Loucy (cell line): Measurements from ENCODE around the gene FBRS.
"Not testable (repeated sequence)": the region's sequence is repeated elsewhere in the genome, so short reads cannot be mapped to it uniquely, and the experiment has no call there.

Source experiments
- H2AFZ ChIP-seq: fragments of 200-600 bp; sonication (generic); 2 replicates; pipeline ENCODE4 v1.6.0; 2016; ENCODE audit warnings: antibody characterized with exemption, mild to moderate bottlenecking, low read length, moderate library complexity
- H3F3A ChIP-seq: fragments of 200-600 bp; 2 replicates; pipeline ENCODE4 v1.6.0; 2016; ENCODE audit warnings: antibody characterized with exemption, low read depth, mild to moderate bottlenecking
- H3K27me3 ChIP-seq: fragments of 200-600 bp; sonication (generic); 2 replicates; pipeline ENCODE4 v1.6.1; 2014; ENCODE audit warnings: low read length, mild to moderate bottlenecking; ENCODE audit not compliant: insufficient read depth, poor library complexity, severe bottlenecking
- H3K36me3 ChIP-seq: fragments of 200-600 bp; sonication (generic); 2 replicates; pipeline ENCODE4 v1.6.1; 2016; ENCODE audit warnings: low read length; ENCODE audit not compliant: insufficient read depth
- H3K4me1 ChIP-seq: fragments of 200-600 bp; sonication (generic); 2 replicates; pipeline ENCODE4 v1.5.1; 2014; ENCODE audit warnings: low read length, mild to moderate bottlenecking; ENCODE audit not compliant: insufficient read depth, poor library complexity, severe bottlenecking
- H3K4me2 ChIP-seq: fragments of 200-600 bp; sonication (generic); 2 replicates; pipeline ENCODE4 v1.6.0; 2014; ENCODE audit warnings: antibody characterized with exemption, low read length, low read depth, mild to moderate bottlenecking; ENCODE audit not compliant: poor library complexity, severe bottlenecking
- H3K4me3 ChIP-seq: fragments of 200-600 bp; sonication (generic); 2 replicates; pipeline ENCODE4 v1.5.1; 2014; ENCODE audit warnings: low read length, mild to moderate bottlenecking, mixed read lengths; ENCODE audit not compliant: poor library complexity, severe bottlenecking
- H3K79me2 ChIP-seq: fragments of 200-600 bp; sonication (generic); 2 replicates; pipeline ENCODE4 v1.6.1; 2014; ENCODE audit warnings: low read length; ENCODE audit not compliant: insufficient read depth
- H3K9ac ChIP-seq: fragments of 200-600 bp; sonication (generic); 2 replicates; pipeline ENCODE4 v1.6.0; 2014; ENCODE audit warnings: mild to moderate bottlenecking, low read depth, low read length, moderate library complexity; ENCODE audit not compliant: poor library complexity, severe bottlenecking
- H3K9me2 ChIP-seq: fragments of 200-600 bp; sonication (generic); replicated peaks from 2 replicates; pipeline ENCODE4 v1.6.1; 2016; ENCODE audit warnings: low read depth, low read length, mixed read lengths
- H3K9me3 ChIP-seq: fragments of 200-600 bp; sonication (generic); 2 replicates; pipeline ENCODE4 v1.6.1; 2014; ENCODE audit warnings: mild to moderate bottlenecking, antibody characterized with exemption, low read length, low read depth; ENCODE audit not compliant: insufficient read depth
- H4K20me1 ChIP-seq: fragments of 200-600 bp; sonication (generic); 2 replicates; pipeline ENCODE4 v1.6.0; 2014; ENCODE audit warnings: antibody characterized with exemption, low read length, mild to moderate bottlenecking; ENCODE audit not compliant: insufficient read depth, poor library complexity, severe bottlenecking
- EZH2phosphoT487 ChIP-seq: fragments of 200-600 bp; IDR thresholded peaks from 2 replicates; pipeline ENCODE4 v1.6.1; 2018; ENCODE audit warnings: antibody characterized with exemption, mild to moderate bottlenecking, moderate library complexity, borderline replicate concordance
- TF ChIP-seq, protein P1 (sequence below): fragments of 200-600 bp; sonication (generic); conservative IDR thresholded peaks from 2 replicates; pipeline ENCODE4 v1.5.1; 2014; ENCODE audit warnings: mild to moderate bottlenecking, antibody characterized with exemption, low read length

The FBRS gene

GRCh38 chr16:30692396-30693064, 34.3 kb downstream of the FBRS start:
- Histone ChIP-seq H4K20me1 (no peaks in the 10 kb centered on the region), H3K9me2 (no peaks in the 10 kb centered on the region), H3F3A (no peaks in the 10 kb centered on the region), H2AFZ (no peak overlapping the region), H3K9me3 (no peaks in the 10 kb centered on the region), H3K79me2 (peaks cover 5% of the 10 kb centered on the region; the same call in 1 of the 2 replicates), H3K9ac (no peak overlapping the region), H3K4me2 (no peak overlapping the region), H3K36me3 (no peaks in the 10 kb centered on the region), H3K27me3 (no peaks in the 10 kb centered on the region), H3K4me1 (peaks cover 11% of the 10 kb centered on the region), H3K4me3 (no peak overlapping the region)
- TF ChIP-seq, protein P1, sequence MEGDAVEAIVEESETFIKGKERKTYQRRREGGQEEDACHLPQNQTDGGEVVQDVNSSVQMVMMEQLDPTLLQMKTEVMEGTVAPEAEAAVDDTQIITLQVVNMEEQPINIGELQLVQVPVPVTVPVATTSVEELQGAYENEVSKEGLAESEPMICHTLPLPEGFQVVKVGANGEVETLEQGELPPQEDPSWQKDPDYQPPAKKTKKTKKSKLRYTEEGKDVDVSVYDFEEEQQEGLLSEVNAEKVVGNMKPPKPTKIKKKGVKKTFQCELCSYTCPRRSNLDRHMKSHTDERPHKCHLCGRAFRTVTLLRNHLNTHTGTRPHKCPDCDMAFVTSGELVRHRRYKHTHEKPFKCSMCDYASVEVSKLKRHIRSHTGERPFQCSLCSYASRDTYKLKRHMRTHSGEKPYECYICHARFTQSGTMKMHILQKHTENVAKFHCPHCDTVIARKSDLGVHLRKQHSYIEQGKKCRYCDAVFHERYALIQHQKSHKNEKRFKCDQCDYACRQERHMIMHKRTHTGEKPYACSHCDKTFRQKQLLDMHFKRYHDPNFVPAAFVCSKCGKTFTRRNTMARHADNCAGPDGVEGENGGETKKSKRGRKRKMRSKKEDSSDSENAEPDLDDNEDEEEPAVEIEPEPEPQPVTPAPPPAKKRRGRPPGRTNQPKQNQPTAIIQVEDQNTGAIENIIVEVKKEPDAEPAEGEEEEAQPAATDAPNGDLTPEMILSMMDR = no peak
- no peak for TF ChIP-seq EZH2phosphoT487

DNA sequence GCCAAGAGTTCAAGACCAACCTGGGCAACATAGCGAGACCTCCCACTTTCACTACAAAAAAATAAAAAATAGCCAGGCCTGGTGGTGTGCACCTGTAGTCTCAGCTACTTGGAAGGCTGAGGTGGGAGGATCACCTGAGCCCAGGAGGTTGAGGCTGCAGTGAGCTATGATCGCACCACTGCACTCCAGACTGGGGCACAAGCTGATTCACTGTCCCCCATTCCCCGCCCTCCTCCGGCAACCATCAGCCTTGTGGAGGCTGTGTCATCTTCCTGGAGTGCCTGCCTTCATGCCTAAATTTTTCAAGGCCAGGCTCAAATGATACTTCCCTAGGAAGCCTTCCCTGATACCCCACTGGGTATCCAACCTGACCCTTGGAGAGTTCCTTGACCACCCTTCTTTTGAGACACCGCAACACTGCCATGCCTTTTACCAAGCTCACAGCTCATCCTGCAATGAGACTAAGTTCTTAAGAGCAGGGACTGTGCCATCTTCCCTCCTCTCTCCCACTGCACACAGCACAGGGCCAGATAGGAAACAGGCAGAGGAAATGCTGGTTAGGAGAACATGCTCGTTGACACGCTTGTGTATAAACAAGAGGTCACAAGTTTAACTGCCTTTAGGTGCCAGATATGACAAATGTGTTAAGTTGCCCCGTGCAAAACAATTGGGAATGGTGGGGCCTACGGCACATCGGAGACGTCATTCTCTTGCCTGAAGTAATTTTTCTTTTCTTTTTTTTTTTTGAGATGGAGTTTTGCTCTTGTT, 36.9 kb downstream of the FBRS start:
- Histone ChIP-seq H3K9me2 (no peaks in the 10 kb centered on the region), H3K9ac (no peak overlapping the region), H3K4me1 (peaks cover 23% of the 10 kb centered on the region), H3K9me3 (no peaks in the 10 kb centered on the region), H3K4me3 (no peak overlapping the region), H4K20me1 (peaks cover 12% of the 10 kb centered on the region), H2AFZ (no peak overlapping the region), H3K79me2 (peaks cover 21% of the 10 kb centered on the region), H3K4me2 (no peak overlapping the region), H3F3A (no peaks in the 10 kb centered on the region; the same call in 1 of the 2 replicates), H3K27me3 (peaks cover 4% of the 10 kb centered on the region), H3K36me3 (no peaks in the 10 kb centered on the region; the same call in 1 of the 2 replicates)
- TF ChIP-seq, protein P1 = no peak
- no peak for TF ChIP-seq EZH2phosphoT487

DNA sequence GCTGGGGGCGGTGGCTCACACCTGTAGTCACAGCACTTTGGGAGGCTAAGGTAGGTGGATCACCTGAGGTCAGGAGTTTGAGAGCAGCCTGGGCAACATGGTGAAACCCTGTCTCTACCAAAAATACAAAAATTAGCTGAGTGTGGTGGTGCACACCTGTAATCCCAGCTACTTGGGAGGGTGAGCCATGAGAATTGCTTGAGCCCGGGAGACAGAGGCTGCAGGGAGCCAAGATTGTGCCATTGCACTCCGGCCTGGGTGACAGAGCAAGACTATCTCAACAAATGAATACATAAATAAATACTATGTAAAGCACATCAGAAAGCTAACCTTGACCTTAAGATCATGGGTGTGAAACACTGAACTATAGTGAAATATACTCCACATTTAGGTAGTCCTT, 38.4 kb downstream of the FBRS start:
- H3K36me3 ChIP-seq = peaks cover 15% of the 10 kb centered on the region; the same call in 1 of the 2 replicates
- not testable (repeated sequence) for H3K4me3 ChIP-seq, H2AFZ ChIP-seq, H3K4me2 ChIP-seq, H3F3A ChIP-seq, H3K9me3 ChIP-seq, H3K27me3 ChIP-seq, H3K9me2 ChIP-seq, H3K9ac ChIP-seq
- H4K20me1 ChIP-seq = peaks cover 27% of the 10 kb centered on the region
- peaks cover 36% of the 10 kb centered on the region for H3K79me2 ChIP-seq
- peaks cover 34% of the 10 kb centered on the region for H3K4me1 ChIP-seq
